AG08396 (cell line): ENCODE measurements around the gene B3GLCT.
A peak's percentile ranks its signal among the peaks of the same experiment; 100 is the strongest.
"Not testable (repeated sequence)": the region's sequence is repeated elsewhere in the genome, so short reads cannot be mapped to it uniquely, and the experiment has no call there.

ENCODE experiments used
- DNase-seq: peaks from one replicate; pipeline ENCODE4 v3.0.0; 2012; ENCODE audit warnings: low spot score, mixed read lengths

Gene B3GLCT

DNA sequence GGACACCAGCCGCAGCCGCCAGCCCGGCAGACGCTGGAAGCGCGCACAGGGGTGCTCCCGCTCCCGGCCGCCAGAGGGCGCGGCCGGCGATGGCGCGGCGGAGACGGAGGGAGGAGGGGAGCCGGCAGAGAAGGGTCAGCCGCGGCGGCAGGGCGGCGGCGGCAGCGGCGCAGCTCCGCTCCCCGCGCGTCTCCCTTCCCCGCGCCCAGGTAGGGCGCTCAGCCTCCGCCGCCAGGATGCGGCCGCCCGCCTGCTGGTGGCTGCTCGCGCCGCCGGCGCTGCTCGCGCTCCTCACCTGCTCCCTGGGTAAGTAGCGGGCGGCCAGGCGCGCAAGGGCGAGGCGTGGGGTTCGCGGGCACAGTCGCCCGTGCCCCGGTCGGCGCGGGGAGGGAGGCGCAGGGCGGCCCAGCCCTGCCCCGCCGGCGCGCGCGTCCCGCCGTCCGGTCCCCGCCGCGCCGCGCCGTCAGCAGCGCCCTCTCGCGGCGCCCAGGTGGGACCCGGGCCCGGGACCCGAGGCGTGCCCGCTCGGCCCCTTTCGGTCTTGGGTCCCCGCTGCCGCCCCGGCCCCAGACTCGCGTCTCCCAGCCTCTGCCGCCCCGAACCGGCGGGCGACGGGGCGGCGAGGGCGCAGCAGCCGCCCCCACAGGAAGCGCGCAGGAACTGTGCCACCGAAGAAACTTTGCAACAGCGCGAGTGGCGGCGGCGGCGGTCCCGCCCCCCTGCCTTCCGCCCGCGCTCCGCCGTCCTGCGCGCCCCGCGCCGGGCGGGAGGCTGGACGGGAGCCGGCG is at the start of gene B3GLCT:
TSS of gene B3GLCT (plus strand) at position 127 of the 788 bp plus-strand sequence. CDS start at position 237, 110 bp downstream.
- DNase-seq: peak; percentile 95

DNA sequence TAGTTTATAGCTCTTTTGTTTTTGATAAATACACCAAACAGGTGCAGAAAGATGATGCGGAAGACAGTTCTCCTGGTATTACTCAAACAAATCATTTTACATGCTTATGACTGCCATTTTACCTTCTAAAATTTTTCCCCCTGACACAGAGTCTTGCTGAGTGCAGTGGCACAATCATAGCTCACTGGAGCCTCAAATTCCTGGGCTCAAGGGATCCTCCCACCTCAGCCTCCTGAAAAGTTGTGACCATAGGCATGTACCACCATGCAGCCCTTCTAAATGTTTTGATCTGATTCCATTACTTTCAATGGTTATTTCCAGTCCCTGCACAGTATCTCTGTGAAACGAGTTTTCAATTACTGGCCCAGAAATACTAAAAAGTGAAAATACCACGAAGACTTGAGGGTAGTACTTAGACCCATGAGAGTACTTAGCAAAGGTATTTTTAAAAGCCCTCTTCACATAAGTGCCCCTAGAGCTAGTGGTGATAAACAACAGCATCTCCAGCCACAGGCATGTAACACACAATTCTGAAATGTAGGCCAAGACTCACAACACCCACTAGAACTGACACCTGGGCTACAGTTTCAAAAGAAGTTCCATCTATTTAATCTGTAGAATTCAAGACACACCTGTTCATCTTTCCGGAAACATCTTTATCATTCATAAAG is 49.3 kb upstream of the B3GLCT start:
- DNase-seq: no peak

DNA sequence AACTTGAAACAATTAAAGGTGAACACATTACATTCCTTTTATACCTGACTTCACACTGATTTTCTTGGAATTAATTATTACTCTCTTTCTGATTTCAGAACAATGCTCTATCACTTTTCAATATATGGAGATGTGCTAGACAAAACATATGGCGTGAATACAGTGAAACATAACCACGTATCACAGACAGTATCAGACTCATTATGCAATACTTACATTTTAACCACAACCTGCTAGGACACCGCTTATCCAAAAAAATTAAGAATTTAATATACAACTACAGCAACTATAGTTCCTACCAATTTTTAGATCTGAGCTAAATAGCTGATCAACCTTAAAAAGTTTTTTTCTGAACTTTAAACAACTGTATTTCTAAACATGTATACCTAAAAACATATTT is 47.9 kb upstream of the B3GLCT start:
- DNase-seq: no peak

DNA sequence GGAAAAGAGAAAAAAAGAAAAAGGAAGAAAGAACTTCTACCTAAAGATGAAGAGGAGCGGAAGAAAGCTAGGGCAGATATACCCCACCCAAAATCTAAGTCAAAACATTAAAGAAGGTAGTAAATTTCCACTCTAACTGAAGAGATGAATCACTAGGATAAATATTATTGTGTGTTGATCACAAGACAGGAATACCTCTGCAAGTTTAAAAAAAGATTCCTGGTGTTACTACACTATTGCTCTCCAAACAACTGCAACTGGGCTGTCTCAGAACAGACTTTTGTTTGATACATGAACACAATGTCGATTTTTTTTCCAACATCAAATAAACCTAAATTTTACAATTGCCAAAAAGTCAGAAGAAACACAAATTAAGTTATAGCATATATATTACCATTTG is 44.8 kb upstream of the B3GLCT start:
- DNase-seq: peak; percentile 25

DNA sequence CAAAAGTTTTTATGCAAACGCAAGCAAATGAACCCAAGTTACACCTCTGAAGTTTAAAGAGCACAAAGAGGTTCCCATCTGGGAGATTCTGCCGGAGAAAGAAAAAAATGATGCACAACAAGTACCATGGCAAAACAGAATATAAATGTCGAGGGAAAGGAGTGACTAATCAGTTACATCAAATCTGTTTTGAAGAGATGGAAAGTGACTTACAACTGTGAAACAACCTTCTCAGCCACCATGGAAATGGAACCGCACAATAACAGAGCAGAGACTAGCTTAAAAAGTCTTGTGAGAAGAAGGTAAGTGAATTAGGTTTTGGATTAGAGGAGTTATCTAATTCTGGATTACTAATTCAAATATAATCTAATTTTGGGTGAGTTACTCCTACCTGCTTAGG is 40.5 kb upstream of the B3GLCT start:
- no peak for DNase-seq

DNA sequence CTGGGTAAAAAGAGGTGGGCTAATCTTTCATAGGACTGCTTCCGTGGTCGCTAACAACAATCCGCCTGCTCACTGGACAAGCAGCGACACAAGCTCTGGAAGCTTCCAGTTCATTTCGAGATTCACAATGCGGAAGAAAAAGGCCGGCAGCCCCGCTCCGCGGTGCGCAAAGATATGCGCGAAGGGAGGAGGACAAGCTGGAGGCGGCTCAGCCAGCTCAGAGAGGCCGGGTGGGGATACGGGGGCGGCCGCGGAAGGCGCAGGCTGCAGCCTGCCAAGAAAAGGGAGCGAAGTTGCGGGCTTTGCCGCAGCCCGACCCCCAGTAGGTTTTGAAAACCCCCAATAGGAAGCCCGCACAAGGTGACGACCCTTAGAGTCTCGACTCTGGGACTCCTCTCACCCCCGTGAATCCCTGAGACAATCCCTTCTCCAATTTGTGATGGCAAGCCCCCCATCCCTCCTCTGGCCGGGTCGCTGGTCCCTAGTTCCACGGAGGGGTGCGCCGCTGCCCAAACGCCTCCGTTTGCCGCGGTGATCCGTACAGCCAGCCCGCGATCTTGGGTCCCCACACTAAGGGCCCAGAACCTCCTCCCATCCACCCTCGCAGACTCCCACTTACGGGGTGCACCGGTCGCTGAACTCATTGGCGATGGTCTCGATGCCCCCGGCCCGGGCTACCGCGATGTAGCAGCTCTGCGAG is 38.8 kb upstream of the B3GLCT start:
- peak; percentile 70 for DNase-seq

DNA sequence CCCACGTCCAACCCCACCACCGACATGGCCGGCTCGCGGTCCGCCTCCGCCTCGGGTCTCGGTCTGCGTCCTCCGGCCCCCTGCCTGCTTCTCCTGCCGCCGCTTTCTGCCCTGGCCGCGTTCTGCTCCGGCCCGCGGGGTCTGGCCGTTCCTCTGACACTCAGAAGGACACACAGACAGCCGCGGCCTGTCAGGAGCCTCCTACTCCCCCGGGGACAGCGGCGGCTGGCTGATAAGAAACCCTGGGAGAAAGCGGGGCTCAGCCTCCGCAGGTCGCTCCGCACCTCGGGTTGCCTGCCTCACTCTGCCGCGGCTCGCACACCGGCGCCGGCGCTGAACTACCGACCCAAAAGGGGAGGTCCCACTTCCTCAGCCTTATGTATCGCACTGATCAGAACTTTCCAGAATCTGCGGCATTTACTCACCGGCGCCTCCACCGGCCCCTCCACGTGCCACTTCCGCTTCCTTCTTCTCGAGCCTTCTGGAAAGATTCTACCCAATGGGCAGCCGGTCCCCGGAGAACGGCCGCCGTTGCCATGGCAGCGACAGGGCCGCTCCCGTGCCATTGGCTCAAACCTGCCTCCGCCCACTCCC is 38.1 kb upstream of the B3GLCT start, which contains the start of gene HSPH1:
TSS of gene HSPH1 (minus strand) at position 348 of the 594 bp plus-strand sequence. CDS start at position 26, 322 bp downstream.
- DNase-seq: peak; percentile 97

DNA sequence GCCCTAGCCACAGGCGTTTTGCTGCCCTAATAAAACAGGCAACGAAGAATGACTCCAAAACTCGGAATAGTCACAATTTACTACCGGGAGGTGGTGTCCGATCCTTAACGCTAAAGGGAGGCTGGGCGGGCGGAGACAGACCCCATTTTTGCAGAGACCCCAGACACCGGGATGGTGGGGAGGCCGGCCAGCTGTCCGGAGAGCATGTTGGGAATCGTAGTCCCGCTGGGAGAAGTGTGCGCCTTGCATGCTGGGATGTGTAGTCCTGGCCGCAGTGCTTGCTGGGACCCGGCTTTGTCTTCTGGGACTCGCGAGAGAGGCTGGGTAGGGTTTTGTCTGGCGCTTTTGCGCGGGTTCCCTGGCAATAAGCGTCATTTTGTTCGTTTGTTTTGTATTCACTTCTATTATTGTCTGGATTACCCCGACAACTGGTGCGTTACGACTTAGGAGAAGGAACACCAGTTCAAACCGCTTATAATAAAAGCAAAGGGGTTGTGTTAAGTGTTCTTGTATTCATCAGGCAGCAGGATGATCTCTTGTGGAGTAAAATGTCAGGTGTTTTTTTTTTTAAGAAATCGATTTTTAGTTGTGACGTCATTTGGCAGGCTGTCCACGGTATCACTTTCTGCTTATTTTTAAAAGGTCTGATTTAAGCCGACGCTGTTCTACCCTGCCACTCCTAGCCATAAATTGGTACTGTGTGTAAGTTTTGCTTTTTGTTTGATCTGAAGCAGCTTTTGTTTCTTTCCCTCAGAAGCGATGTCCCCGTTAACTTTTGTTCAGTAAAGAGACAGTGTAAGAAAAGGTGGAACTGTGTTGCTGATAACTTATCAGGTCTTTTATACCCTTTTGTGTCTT is 37.4 kb upstream of the B3GLCT start:
- DNase-seq: peak; percentile 93

DNA sequence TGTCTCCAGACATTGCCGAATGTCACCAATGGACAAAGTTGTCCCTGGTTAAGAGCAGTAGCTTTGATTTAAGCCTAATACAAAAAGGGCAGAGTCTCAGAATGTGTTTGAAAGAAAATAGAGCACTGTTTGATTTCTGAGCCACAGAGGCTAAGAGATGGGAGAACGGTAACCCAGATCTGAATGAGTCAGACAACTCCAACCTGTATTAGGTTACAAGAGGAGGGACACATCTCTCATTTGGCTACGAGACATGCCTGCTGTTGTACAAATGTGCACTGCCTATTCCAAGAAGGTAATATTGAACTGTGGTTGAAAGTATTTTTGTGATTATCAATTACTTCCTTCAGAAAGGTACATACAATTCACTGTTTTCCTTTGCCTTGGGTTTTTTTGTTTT is 33.2 kb upstream of the B3GLCT start:
- no peak for DNase-seq

DNA sequence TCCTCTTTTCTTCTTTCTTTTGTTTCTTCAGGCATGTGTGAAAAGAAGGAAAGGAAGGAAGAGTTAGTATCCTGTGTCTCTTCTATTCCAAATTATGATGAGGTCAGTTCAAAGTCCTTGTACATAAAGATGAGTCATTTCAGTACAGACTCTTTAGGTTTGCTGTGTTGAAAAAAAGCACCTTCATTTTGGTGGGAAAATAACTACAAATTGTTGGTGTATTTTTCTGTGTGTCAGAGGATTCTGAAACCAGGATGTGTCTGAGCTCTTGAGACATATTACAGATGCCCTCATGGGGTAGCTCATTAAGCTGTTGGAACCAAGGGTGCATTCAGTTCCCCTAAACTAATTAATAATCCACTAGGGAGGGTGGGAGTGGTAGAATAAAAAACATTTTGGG is 32.3 kb upstream of the B3GLCT start:
- DNase-seq: no peak

DNA sequence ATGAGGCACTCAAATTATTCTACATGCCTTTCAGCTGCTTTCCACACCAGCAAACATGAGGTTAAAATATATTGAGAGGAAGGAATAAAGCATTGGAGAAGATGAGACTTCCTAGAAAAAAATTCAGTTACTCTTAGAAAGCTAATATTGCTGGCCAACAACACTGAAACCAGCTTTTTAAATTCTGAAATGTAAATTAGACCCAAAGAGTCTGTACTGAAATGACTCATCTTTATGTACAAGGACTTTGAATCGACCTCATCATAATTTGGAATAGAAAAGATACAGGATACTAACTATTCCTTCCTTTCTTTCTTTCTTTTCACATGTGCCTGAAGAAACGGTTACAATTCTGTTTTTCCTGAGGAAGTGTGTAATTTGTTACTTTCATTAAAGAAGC is 31.6 kb upstream of the B3GLCT start:
- DNase-seq: no peak

DNA sequence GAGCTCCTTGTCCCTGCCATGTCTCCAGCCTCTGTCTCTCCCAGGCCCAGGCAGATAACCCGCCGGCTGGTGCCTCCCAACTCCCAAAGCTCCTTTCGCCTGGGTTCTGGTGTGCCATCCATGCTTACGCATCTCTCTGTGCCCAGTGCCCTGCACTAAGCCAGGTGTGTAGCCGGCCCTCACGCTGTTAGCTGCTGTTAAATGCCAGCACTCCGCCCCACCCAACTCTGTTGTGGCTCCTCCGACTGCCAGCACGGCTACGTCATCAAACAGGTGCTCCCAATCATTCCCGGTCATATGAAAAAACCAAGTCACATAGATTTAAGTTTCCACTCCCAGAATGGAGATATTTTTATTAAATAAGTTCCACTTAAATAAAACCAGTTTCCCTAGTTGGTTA is 31.0 kb upstream of the B3GLCT start:
- no peak for DNase-seq

DNA sequence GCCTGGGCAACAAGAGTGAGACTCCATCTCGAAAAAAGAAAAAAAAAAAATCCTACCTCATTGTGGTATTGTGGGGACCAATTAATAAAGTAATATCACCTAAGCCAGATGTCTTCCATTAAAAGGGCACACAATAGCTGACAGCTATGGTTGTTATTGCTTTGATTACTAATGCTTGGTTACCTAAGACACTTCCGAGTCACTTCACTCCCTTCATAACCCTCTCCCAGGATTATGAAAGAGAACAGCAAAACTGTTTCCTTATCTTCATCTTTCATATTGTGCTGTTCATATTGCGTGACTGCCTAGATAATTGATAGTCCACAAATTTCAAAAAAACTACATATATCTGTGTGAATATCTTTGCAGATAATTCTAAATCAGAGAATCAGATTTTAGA is 27.8 kb upstream of the B3GLCT start:
- peak; percentile 20 for DNase-seq

DNA sequence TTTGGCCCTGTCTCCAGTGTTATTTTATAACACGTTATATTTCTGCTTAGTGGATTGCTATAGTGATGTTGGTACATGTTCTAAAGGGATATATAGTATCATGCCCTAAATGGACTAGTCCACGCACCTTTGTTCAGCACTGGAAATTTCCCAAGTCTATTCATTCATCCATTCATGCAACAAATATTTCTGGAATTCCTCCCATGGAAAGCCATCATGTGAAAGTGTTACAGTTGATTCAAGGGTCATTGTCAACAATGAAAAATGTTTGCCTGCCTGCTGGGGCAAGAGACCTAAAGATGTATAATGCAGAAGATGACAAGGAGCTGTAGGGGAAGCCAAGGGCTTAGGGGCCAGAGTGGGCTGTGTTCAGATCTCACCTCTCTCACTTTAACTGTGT is 27.2 kb upstream of the B3GLCT start:
- peak; percentile 54 for DNase-seq

DNA sequence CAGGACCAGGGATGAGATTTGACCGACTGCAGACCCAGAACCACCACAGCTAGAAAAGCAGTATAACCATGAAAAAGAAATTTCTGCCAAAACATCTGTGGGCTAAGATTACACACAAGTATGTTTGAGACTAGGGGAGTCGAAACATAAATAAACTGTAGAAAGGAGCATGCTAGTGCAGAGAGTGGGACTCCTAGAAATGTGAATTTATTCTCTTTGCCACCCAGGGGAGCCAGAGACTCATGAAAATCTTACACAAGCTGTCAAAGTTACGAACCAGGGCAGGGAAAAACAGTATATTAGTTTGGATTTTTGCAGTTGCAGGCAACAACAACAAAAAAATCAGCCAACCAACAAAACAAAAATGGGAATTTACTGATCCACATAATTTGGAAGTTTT is 25.8 kb upstream of the B3GLCT start:
- peak; percentile 34 for DNase-seq

DNA sequence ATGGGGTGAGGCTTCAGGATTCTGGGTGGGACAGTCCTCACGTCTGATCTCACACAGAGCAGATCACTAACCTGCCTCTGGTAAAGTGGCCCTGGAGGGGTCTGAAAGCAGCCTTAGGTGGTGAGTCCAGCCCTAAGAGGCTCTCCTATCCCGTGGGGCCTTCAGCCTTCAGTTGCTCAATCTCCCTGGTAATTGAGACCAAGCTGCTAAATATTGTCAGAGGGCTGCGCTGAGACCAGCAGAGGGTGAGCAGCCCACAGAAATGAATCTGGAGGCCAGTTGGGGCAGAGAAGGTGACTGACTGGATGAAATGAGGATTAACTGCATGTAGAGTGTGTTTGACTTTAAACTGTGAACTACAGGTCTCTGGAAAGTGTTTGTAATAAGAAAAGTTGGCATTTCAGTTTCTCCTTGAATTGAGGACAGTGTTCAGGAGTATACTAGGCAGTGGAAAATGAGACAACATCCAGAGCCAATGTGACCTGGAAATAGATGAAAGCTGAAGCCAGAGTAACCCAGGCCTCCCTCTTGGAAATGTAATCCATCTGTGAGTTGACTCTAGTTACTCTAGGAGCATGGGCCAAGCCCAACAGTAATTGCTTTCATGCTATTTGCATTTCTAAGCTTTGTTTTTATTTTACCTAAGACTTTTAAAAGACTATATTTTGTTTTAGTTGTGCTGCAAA is 23.8 kb upstream of the B3GLCT start:
- no peak for DNase-seq

DNA sequence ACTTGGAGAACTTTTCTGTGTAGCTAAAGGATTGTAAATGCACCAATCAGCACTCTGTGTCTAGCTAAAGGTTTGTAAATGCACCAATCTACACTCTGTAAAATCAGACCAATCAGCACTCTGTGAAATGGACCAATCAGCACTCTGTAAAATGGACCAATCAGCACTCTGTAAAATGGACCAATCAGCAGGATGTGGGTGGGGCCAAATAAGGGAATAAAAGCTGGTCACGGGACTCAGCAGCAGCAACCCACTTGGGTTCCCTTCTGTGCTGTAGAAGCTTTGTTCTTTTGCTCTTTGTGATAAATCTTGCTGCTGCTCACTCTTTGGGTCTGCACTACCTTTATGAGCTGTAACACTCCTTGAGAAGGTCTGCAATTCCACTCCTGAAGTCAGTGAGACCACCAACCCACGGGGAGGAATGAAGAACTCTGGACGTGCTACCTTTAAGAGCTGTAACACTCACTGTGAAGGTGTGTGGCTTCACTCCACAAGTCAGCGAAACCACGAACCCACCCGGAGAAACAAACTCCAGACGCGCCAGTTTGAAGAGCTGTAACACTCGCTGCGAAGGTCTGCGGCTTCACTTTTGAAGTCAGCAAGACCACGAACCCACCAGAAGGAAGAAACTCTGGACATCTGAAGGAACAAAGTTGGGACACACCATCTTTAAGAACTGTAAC is 21.8 kb upstream of the B3GLCT start:
- DNase-seq: not testable (repeated sequence)

DNA sequence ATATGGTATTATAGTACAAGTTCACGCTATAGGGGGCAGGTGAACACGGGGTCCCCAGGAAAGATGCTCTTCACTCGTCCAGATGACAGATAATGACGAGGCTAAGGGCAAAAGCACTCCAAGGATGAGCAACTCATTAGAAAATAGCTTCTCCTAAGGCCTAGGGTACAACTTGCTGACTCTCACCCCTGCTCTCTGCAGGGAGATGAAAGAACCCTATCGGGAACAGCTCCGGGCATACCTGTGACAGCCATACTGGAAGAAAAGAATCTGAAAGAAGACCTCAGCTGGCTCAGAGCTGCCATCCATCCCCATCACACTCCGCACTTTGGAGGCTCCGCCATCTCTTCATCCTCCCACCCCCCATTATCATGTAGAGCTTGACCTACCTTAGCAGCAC is 20.5 kb upstream of the B3GLCT start:
- no peak for DNase-seq

DNA sequence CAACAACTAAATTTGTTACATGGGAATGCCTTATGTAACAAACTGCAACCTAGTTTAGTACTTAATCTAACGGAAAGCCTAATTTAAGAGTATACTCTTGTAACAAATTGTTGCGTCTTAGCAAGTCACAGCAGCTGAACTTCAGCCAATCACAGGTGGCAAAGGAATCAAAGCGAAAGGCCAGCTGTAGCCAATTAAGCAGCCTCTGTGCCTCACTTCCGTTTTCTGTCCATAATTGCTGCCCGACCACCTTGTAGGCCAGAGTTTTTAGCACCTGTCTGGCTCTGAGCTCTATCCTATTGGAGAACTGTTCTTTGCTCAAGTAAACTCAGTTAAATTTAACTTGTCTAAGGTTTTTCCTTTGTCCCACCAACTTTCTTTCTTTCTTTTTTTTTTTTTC is 20.0 kb upstream of the B3GLCT start:
- DNase-seq: no peak

DNA sequence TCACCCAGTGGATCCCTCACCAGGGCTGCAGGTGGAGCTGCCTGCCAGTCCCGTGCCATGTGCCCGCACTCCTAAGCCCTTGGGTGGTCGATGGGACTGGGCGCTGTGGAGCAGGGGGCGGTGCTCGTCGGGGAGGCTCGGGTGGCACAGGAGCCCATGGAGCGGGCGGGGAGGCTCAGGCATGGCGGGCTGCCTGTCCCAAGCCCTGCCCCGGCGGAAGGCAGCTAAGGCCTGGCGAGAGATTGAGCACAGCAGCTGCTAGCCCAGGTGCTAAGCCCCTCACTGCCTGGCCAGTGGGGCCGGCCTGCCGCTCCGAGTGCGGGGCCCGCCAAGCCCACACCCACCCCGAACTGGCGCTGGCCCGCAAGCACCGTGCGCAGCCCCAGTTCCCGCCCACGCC is 16.8 kb upstream of the B3GLCT start:
- DNase-seq: no peak
